GM21529 (cell line): ENCODE results near the gene TEDC1.

Source experiments
- ATAC-seq: cut with Tn5 transposase; IDR thresholded peaks from one replicate; pipeline ENCODE4 v1.9.1; 2021; ENCODE audit not compliant: unreplicated experiment

The TEDC1 gene

GRCh38 chr14:105473033-105473676, 17.9 kb upstream of the TEDC1 start:
- ATAC-seq = no peak

DNA sequence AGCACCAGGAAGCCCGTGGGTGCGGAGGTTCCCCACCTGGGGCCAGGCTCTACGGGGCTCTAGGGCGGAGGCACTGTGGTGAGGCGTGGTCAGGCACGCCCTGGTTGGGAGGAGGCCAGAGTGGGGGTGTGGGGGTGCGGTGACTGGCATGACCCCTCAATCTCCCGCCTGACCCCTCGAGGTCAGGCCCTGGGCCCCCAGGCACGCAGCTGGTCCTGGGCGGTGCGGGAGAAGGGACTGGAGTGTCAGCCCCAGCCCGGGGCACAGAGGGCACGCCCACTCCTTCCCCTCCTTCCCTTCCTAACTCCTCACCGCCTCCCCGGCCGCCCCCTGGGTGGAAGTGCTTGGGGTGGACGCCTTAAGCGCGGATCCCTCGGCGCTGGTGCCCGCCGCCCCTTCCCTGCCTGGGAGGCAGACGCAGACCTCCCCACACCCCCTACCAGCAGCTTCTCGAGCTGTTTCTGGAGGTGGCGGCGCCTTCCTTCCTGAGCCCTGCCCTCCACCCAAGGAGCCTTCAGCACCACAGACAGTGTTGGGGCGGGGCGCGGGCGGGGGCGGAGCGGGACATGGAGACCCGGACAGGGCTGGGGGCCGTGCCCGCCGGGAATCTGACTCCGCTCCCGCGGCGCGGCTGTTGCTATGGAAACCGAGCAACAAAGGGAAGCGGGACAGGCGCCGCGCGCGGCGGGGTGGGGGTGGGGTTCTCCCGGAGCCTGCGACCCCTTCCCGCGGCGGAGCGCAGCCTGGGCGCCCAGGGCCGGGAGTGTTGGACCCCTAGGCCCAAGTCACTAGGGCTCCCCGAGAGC, 17.2 kb upstream of the TEDC1 start:
- no peak for ATAC-seq

DNA sequence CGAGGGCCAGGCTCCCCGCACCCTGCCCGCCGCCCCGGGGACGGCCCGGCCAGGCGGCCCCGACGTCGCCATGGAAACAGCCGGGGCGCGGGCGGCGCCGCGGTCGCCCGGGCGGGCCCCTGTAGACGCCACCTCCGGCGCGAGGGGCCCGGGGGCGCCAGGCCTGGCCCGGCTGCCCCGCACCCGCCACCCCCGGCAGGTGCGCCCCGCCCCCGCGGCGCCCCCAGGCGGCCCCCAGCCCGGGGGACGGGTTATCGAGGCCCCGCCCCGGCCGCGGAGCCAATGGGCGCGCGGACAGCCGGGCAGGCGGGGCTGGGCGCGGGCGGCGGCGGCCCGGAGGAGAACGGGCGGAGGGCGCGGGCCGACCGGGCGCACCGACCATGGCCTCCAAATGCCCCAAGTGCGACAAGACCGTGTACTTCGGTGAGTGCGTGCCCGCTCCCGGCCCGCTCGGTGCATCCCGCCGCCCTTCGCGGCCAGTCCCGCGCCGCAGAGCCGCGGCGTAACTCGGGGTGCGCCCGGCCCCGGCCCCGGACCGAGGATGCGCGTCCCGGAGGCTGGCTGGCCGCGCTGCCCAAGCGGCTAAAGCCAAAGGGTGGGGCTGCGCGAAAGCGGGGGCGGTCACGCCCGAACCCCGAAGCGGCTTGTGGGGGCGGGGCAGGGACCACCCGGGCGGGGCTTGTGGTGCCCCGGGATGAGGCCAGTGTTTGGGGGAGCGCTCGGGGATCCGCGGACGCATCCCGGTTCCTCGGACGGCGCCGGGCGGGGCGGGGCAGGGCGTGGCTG, 16.4 kb upstream of the TEDC1 start, which contains the start of gene CRIP2:
Gene CRIP2 (plus strand): TSS at position 339 of the 786 bp plus-strand sequence. CDS start 42 bp downstream, at position 381.
- ATAC-seq = no peak

GRCh38 chr14:105475269-105476096, 15.6 kb upstream of the TEDC1 start:
- no peak for ATAC-seq

DNA sequence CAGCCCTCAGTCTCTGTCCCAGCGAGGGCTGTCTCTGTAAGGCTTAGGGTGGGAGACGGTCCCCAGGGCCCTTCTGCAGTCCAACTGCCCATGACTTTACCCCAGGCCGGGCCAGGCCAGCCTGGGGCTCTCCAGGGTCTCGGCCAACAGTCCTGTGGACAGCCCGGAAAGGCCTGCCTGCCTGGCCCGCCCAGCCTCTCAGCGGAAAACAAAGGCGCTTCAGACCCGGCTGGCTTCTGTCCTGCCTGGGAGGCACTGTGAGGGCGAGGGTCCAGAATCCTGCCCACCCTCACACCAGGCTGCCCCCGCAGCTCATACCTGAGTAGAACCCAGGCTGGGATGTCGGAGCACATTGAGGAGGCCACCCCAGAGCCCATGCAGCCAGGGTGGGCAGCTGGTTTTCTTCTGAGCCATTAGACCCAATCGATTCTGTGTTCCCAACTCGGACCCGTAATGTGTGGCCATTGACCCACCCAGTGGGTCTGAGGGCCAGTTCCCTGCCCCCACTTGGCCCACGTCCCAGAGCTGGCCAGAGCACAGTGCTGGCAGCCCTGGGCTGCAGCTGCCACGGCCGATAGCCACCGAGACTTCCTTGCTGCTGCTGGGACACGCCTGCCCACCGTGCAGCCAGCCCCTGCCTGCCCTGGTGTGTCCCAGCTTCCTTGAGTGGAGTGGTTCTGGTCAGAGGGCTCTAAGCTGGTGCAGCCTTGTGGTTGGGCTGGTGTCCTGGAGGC, 14.8 kb upstream of the TEDC1 start:
- ATAC-seq = no peak

- no peak for ATAC-seq
Measured at GRCh38 chr14:105476831-105477659, 14.0 kb upstream of the TEDC1 start.

DNA sequence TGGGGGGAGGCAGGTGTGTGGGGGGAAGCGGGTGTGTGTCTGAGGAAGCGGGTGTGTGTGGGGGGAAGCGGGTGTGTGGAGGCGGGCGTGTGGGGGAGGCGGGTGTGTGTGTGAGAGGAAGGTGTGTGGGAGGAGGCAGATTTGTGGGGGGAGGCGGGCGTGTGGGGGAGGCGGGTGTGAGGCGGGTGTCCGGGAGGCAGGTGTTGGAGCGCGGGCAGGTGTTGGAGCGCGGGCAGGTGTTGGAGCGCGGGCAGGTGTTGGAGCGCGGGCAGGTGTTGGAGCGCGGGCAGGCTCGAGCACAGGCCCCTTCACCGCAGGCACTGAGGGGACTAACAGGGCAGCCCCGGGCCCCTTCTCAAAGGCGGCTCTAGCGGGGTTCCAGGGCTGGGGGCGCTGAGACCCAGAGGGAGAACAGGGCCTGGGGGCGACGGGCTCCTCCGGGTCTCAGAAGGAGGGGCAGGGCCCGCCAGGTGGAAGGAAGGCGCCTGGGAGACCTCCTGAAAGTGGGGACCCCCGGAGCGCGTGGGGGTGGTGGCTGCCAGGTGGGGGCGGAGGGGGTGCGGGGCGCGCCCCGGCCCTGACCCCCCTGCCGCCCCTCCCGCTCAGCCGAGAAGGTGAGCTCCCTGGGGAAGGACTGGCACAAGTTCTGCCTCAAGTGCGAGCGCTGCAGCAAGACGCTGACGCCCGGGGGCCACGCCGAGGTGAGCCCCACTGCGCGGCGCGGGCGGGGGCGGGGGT, 13.2 kb upstream of the TEDC1 start:
- ATAC-seq = no peak

DNA sequence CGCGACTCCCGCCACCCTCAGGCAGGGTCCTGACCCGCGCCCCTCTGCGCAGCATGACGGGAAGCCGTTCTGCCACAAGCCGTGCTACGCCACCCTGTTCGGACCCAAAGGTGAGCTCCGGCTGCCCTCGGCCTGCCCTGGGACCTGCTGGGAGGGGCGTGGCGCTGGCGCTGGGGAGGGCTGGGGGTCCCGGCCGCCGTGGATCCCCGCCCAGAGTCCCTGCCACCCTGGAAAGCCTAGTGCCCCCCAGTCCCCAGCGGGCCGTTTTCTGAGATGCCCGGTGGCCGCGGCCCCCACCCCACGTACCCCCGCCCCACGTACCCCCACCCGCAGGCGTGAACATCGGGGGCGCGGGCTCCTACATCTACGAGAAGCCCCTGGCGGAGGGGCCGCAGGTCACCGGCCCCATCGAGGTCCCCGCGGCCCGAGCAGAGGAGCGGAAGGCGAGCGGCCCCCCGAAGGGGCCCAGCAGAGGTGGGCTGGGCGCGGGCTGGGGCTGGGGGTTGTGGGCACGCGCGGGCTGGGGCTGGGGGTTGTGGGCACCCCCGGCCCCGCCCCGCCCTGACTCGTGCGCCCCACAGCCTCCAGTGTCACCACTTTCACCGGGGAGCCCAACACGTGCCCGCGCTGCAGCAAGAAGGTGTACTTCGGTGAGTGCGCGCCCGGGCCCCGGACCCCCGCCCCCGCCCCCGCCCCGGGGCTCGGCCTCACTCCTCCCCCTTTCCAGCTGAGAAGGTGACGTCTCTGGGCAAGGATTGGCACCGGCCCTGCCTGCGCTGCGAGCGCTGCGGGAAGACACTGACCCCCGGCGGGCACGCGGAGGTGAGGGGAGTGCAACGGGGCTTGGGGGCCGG, 12.4 kb upstream of the TEDC1 start:
- ATAC-seq = no peak

DNA sequence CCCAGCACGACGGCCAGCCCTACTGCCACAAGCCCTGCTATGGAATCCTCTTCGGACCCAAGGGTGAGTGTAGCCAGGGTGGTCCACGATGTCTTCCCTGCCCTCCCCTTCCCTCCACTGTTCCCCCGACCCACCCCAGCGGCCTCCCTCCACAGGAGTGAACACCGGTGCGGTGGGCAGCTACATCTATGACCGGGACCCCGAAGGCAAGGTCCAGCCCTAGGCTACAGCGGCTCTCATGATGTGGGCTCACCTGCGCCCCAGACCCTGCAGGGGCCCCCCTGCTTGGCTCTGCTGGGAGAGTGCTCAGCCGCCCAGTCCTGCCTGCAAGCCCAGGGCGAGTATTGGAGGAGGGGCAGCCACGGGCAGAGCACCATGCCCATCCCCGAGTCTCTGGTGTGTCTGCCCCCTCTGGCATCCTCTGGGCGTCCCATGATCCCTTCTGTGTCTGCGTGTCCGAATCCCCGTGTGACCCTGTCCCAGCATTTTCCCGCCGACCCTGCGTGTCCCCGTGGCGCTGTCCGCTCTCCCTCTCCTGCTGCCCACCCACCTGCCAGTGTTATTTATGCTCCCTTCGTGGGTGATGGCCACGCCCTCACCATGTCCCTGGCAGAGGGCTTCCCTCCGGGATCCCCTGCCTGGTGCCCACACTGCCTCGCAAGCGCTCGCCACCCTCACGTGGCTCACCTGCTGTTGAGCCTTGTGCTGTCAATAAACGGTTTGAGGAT, 11.5 kb upstream of the TEDC1 start:
- ATAC-seq = no peak

DNA sequence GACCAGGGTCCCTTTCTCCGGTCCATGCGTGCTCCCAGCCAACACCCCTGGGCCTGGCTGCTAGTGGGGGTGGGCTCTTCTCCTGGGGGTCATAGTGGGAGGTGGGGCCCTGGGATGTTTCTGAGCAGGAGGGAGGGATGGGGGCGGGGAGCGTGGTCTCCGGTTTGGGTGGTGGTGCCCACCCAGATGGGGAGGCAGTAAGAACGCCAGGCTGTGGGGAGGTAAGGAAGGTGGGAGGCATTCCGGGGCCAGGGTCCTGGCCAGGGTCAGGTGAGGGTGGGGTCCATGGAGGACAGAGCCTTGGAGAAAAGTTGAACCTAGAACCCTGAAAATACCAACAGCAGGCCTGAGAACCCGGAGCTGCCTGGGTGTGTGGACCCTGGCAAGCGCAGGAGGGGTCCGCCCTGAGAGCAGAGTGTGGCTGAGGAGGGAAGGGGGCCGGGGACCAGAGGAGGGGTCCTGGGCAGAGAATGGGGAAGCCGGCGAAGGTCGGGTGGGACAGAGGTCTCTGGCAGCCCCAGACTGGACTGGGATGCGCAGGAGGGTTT, 10.8 kb upstream of the TEDC1 start:
- no peak for ATAC-seq

DNA sequence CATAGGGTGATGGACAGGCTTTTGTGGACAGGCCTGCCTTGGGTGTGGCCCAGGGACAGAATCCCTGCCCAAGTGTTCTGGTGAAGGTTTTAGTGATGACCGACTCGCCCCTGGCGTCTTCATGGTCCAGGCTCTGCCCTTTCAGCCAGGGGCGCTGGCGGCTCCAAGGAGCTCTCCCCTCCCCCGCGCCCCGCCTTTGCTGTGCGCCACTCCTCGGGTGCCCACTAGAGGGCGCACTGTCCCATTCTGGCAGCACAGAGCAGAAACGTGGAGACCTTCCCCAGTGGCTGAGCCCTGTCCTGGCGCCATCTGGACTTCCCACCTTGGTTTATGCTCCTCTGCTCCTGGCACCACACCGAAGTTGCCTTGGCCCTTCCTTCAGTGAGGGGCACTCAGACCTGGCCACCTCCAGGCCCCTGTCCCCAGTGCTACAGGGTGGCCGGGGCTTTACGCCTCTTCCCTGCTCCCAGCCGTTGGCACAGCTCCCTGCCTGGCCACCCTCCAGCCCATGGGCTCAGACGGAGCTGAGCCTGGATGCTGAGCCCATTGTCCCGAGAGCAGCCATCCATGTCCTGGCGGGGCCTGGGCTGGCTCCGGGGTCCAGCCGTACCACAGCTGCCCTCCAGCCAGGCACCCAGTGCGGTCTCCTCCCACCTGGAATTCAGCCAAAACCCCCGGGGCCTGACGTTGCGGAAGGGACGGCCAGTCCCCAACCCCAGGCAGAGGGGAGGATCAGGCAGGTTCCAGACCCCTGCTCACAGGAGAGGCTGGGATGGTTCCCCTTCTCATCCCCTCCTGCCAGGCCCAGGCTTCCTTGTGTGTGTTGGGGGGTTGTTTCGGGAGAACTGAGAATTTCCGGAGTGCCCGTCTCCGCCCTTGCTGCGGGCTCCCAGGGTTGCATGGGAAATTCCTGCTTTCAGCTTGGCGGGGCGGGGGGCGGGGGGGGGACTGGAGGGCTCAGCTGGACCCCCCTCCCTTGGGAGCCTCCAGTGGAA, 9.9 kb upstream of the TEDC1 start:
- peak; percentile 62 for ATAC-seq

- ATAC-seq = peak; percentile 57
Measured at GRCh38 chr14:105481886-105482457, 9.1 kb upstream of the TEDC1 start.

DNA sequence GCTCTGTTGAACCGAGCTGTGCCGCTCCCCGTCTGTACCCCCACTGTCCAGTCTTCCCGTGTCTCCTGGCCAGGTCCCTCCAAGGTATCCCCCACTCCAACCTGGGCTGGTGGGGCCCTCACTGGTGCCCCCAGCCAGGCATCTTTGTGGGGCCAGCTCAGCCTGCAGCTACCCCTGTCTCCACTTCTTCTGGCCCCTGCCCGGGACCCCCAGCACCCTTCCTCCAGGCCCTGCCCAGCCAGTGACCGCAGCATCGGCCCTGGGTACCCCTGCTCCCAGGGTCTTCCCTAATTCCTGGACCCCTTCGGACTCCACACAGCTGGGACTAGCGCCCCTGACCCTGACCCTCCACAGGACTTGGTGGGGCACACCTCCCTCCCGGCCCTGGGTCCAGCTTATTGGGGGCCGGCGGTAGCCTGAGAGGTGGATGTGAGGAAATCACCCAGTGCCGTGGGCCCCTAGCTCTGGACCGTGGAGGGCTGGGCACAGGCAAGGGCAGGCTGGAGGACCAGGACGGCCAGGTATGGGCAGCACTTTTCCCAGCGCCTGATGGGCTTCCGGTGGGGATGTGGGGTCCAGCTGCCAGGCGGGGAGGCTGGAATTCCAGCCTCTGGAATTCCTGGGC, 8.4 kb upstream of the TEDC1 start:
- no peak for ATAC-seq

GRCh38 chr14:105483300-105484068, 7.6 kb upstream of the TEDC1 start:
- ATAC-seq = no peak
